ENCODE measurements around the gene IGSF21. TPM values are rescaled to one million over a fixed set of nuclear protein-coding genes. Genes with fewer than 3 reads are reported as not detected.

The IGSF21 gene
- total RNA-seq, 1 experiment from 2014 or later, result not detected

DNA sequence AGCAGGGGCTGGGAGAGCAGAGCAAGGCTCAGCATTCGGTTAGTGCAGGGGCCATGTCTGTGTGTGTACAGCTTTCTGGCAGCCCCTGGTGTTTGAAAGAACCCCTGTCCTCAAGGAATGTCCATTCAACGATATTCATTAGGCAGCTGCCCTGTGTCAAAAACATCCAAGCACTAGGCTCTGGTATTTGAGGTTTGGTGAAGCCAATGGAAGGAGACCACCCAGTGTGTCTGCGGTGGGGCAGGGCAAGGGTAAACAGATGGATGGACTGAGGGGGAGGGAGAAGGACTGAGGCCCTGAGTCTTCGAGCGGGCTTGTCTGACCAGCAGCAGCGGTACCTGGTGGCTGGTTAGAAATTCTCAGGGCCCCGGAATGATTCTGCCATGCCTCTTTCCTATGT lies 217.5 kb downstream of the IGSF21 start:
- no peak for DNase-seq (ENCODE audit: low read depth)

DNA sequence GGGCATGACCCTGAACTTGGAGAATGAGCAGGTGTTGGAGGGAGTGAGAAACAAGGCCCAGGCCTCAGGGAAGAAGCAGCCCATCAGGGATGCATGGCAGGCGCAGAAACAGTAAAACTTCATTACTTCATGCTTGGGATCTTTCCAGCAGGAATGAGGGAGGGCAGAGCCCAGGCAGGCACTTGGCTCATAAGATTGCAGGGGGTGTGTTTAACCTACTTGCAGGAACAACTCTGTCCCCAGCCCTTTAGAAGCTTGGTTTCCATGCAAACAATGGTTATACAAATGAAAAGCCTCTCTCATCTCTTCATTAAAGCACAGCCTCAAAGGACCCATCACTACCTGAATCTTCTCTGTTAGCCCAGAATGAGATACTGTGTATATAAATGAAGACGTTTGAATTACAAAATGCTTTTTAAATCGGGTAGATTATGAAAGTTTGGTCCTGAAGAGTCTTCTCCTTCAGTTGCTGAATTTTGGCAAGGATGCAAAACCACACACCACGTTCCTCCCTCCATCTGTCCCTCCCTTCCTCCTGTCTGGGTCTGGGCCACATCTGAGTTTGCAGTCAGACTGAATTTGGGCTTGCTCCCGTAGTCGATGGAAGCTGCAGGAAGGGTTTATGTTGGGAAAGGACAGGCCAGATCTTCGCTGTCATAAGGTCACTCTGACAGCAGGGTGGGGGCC lies 218.8 kb downstream of the IGSF21 start:
- DNase-seq (ENCODE audit: low read depth), result no peak

DNA sequence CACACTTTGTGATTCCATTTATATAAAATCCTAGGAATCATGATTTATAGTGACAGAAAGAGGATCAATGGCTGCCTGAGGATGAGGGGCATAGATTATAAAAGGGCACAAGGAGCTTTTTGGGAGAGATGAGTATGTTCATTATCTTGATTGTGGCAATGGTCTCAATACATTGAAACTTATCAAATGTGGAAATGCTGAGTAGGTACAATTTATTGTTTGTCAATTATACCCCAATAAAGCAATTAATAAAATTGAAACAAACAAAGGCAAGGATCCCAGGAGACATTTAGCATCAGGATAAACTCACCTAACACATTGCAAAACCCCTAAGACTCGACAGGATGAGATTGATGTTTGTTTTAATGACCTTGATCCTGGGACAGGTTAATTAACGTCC lies 220.1 kb downstream of the IGSF21 start:
- no peak for DNase-seq (ENCODE audit: low read depth)

DNA sequence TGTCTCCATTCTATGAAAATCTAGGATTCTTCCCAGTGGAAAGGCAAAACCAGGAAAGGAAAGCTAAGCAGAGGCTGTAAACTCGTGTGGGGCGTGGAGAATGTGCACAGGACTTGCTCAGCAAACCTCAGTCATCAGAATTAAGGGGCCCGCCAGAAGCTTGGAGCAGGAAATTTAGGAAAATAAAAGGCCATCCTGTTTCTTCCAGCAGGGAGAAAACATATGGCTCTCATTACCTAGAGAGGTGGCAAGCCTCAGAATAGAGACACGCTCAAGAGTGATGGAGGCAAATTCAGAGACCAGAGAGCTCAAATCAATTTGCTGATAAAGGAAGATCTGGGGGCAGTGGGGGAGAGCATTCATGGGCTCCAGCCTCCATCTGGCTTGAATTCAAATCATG lies 221.2 kb downstream of the IGSF21 start:
- no peak for DNase-seq (ENCODE audit: low read depth)

DNA sequence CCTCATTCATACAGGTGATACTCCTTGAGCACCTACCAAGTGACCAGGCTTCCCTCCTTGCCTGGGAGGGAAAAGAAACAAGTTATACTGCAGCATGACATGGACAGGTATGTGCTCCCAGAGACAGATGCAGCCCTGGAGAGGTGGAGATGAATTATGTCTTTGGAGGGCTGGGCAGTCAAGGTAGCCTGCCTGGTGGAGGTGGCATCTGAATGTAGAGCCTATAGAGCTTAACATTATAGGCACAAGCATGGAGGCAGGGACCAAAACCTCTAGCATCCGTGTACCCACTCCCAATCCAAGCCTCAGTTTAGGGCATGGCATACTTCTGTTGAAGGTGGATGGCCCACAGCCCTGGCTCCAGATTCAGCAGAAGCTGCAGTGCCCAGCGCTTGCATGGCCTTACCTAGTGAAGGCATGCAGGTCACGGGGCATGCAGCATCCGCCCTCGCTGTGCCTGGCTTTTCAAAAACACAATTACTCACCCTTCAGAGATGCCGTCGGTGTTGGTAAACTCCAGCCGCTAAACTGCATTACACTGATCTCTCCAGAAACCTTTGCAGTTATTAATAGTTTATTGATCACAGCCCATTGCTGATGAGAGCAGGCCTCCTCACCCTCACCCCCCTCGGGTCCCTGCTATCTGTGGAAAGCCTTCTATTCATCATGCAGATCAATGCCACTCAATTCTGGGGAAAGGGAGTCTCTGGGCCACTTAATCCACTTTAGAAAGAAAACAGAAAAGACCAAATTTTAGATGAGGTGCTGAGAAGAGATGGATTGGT lies 222.1 kb downstream of the IGSF21 start:
- DNase-seq (ENCODE audit: low read depth), result no peak

DNA sequence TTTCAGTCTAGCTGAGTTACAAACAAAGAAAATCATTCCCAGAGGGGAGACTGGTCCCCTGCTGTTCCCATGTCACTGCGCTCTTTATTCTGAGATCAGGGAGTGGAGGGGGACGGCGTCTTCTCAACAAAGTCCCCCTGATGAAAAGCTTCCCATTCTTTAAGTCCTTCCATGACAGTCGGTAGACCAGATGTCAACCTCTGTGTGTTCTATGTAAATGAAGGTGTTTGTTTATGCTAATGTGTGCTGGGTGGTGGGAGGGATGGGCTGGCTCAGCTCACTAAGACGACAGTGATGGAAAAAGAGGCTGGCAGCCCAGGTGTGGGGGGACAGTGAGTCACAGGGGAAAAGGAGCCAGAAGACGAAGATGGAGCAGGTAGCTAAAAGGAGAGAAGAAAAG lies 225.0 kb downstream of the IGSF21 start:
- no peak for DNase-seq (ENCODE audit: low read depth)

DNA sequence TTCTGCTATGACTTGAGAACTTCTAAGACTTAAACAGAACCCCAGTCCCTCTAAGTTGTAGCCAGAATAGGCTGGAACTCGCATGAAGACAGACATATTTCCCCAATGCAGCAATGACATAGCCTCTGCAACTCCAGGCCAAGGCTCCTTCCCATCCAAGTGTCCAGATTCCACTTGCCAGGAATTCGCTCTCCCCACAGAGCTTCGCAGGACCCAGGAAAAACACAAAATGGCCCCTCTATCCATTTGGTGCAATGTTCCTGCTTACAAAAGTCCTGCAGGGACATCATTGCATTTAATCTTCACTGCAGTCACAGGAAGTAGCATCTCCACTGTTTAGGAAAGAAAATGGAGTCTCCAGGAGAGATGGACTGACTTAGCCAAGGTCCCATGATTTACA lies 225.6 kb downstream of the IGSF21 start:
- DNase-seq (ENCODE audit: low read depth), result no peak

DNA sequence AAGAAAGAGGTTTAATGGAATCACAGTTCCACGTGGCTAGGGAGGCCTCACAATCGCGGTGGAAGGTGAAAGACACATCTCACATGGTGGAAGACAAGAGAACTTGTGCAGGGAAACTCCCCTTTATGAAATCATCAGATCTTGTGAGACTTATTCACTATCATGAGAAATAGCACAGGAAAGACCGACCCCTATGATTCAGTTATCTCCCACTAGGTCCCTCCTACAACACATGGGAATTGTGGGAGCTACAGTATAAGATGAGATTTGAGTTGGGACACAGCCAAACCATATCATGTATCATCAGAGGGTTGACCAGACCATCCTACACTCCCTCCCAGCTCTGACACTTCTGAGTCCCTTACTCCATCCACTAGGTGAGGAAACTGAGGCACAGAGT lies 229.2 kb downstream of the IGSF21 start:
- DNase-seq (ENCODE audit: low read depth), result no peak

DNA sequence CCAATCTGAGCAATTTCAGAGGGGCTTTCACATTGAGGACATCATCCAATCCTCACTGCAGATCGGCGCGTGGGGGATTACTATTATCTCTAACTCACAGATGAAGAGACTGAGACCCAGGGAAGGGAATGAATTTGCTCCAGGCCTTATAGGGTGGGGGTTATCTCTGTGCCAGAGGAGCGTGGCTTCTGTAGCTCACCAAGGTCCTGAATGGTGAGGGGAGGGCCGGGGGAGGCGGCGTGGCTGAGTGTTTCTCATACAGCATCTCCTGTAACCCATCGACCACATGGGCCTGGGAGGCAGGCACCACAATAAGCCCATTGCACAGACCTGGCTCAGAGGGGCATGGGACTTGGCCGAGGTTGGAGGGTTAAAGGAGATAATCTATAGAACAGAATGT lies 230.2 kb downstream of the IGSF21 start:
- DNase-seq (ENCODE audit: low read depth), result no peak

DNA sequence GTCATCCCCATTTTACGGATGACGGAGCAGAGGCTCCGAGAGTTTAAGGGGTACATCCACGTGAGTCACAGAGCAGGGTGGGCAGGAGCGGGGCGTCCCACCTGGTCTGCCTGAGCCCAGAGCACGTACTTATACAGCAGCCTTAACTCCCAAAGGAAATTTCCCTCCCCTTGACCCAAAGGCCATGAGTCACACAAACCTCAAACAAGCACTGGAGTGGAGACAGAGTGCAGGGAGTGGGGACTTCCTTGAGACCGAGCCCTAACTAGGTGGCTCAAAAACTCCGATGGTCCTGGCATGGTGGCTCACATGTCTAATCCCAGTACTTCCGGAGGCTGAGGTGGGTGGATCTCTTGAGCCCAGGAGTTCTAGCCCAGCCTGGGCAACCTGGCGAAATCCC lies 231.6 kb downstream of the IGSF21 start:
- no peak for DNase-seq (ENCODE audit: low read depth)

DNA sequence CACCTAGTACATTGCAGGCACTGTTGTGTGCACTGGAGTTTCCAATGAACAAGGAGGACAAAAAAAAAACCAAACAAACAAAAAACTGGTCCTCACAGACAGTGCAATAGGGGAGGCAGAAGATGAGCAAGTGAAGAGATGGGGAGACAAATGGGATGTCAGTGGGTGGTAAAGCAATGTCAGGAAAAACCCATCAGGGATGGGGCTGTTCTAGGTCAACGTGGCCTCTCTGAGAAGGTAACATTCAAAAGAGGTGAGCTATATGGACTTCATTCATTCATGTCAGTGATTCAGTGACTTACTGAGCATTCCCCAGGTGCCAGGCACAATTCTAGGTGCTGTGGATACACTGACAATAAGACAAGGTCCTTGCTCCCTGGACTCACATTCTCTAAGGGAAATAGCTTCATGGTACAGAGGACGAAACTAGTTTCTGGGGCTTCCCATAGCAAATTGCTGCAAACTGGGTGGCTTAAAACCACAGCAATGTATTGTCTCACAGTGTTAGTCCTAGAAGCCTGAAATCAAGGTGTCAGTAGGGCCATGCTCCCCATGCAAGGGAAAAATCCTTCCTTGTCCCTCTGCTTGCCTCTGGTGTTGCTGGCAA lies 232.7 kb downstream of the IGSF21 start:
- no peak for DNase-seq (ENCODE audit: low read depth)

DNA sequence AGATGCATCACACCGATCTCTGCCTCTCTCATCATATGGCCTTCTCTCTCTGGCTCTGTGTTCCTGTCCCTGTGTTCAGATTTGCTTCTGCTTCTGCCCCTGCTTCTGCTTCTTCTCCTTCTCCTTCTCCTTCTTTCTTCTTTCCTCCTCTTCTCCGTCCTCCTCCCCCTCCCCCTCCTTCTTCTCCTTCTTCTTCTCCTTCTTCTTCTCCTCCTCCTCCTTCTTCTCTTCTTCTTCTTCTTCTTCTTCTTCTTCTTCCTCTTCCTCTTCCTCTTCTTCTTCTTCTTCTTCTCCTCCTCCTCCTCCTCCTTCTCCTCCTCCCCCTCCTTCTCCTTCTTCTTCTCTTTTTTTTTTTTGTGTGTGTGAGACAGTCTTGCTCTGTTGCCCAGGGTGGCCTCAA lies 233.2 kb downstream of the IGSF21 start:
- DNase-seq (ENCODE audit: low read depth), result no peak

DNA sequence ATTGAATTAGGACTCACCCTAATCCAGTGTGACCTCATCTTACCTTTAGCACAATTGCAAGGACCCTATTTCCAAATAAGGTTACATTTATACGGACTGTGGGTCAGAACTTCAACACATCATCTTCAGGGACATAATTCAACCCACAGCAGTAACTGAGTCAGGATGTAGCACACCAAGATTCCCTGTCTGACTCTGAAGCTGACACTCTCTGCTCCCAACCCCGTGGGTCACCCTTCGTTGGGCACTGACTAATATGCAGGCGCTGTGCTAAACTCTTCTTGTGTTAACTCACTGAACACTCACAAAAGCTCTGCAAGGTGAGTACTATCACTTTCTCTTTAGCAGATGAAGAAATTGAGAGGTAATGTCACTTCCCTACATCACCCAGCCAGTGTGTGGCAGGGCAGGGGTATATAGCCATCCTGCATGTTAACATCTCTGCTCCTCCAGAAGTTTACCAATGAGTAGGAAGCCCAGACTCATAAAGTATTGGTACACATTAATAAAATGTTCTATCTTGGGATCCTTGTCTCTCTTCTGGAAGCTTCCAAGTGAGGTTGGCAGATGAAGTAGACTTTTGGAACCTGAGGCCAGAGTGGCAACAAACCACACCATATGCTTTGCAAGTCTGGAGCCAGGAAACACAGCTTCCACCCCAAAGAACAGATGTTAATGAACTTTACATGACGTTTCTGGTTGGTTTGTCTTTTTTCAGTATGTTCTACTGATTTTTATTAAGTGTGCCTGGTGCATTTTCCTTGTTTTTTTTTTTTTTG lies 233.9 kb downstream of the IGSF21 start:
- DNase-seq (ENCODE audit: low read depth), result no peak

DNA sequence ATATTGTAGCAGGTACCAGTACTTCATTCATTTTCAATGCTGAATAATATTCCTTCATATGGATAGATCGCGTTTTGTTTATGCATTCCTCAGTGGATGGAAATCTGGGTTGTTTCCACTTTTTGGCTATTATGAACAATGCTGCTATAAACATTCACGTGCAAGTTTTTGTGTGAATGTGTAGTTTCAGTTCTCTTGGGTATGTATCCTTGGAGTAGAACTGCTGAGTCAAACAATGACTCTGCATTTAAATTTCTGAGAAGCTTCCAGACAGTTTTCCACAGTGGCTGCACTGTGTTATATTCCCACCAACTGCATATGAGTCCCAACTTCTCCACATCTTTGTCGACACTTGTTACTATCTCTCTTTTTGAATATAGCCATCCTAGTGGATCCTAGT lies 235.1 kb downstream of the IGSF21 start:
- no peak for DNase-seq (ENCODE audit: low read depth)

DNA sequence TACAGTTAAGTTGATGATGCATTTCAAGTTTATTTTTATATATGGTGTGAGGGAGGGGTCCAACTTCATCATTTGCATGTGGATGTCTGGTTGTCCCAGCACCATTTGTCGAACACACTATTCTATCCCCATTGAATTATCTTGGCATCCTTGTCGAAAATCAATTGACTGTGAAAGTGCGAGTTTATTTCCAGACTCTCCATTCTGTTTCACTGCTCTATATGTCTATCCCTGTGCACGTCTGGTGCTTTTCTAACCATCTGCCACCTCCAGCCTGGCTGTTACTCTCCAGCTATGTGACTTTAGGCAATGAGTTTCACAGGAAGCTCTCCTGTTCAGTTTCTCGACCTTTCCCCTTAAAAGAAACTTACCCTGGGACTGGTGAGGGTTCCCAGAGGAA lies 236.0 kb downstream of the IGSF21 start:
- no peak for DNase-seq (ENCODE audit: low read depth)

DNA sequence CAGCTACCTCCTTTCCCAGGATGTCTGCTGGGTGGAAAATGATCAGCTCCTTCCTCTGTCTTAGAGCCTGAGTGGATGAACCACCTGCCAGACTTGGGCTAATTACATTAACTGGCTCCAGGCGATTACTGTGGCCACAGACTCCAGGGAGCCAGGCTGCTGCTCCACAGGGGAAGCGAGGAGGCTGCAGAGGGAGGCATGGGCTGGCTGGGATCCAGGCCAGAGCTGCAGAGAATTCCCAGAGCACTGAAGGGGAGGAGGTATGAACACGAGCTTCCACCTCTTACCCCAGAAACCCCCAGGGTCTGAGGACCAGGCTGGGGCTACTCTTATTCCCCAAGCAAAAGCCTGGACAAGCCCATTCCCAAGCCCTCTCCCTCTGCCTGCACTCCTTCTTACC lies 237.2 kb downstream of the IGSF21 start:
- DNase-seq (ENCODE audit: low read depth), result no peak

DNA sequence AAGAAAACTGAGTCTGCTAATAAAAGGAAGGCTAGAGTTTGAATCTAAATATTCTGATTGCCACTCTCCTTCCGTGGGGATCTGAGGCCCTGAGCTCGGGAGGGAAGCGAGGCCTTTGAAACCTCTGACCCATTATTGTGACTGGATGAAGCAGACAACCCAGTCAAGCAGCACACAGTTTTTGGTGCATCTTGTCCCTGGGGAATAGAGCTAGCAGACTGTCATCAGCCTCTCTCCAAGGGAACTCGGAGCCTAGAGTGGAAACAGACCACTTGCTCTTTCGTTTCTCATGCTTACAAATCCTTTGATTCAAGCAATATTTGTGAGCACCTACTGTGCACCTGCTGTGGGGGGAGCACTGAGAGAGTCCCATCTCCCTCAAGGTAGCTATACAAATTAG lies 240.0 kb downstream of the IGSF21 start:
- no peak for DNase-seq (ENCODE audit: low read depth)

DNA sequence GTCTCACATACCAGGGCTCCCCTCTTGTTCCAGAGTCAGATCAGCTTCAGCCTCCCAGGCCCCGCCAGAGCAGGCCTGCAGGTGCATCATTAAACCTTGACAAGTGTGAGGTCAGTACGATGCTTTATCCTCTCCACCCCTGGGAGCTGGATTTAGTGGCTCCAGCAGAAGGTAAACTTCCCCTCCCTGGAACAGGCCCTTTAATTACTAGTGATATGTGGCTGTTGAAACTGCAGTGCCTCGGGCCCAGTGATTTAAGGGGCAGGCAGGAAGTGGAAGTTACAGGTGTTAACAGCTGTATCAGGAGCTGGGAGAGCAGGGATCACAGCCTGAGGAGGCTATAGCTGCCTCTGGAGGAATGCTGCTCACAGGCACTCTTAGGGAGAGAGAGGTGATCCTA lies 240.8 kb downstream of the IGSF21 start:
- no peak for DNase-seq (ENCODE audit: low read depth)

DNA sequence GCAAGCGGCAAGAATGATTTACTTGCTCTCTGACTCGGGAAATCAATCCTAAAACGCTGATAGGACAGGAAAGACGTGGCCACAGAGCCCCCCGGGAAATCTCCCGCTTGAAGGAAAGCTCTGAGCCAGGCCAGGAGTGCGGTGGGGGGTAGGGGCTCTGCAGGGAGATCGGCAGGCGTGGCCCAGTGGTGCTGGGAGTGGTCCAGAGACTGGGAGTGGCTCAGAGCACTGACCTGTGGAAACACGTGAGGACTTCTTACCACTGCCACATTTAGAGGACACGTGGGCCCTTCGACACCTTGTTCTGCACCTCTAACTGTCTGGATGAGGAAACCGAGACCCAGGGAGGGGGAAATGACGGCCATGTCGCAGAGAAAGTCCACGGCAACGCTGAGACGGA lies 243.1 kb downstream of the IGSF21 start:
- DNase-seq (ENCODE audit: low read depth), result no peak

DNA sequence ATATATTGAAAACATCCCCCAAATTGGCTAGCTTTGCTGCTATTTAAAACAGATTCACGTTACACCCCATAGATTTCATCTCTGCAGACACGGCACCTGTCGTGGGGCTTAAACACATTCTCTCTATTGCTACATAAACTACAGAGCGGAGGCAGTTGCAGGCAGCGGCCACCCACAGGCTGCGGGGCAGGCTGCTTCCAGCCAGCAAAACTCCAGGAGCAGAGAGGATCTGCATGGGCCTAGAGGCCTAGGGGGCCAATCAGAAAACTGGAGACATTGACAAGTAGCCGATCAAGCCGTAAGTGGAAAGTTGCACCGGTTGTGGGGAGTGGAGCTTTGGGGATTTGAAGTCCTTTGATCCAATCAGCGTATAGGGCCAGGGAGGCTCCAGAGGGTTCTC lies 244.1 kb downstream of the IGSF21 start:
- DNase-seq (ENCODE audit: low read depth), result no peak

DNA sequence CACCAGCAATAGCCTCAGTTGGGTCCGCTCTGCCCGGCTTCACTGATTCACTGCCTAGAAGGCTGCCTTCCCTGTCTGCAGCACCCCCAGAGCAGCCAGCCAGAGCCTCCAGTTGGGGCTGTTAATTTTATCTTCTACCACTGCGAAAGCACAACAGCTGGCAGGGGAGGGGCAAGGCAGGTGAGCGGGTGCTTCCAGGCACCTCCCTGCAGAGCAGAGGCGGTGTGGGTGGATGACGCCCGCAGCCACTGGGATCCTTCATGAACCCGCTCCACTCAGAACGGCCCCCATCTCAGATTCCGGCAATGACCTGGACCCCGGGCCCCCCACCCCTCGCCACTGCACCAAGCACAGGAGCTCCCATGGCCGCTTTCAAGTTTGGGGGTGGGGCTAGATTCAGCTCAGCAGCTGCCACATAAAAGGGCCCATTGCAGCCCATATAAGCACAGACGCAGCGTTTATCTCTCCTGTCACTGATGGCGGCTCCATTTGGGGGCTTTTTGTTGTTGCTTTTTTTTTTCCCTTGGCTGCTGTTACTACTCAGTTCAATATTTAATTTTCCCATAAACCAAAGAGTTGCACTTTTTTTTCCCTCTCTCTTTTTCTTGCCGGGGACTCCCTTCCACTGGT lies 245.2 kb downstream of the IGSF21 start:
- DNase-seq (ENCODE audit: low read depth), result no peak

DNA sequence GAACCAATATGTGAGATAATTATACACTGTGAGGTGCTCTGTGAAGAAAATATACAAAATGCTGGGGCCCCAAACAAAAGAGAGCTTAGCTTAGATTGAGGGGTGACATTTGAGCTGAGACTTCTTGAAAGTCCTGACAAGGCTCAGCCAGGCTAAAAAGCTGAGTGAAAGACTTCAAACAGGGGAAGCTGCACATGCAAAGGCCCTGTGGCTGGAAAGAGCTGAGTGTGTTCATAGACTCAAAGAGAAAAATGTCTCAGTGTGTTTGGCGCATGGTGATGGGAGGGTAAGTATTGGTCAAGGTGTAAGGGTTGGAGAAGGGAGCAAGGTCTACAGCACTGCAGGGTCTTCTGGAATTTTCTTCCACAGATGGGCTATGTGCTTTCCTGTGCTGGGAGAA lies 245.9 kb downstream of the IGSF21 start:
- no peak for DNase-seq (ENCODE audit: low read depth)
